ENCODE measurements around the gene BRD3.

- TF ChIP-seq ZNF274 (IDR thresholded peaks at IDR 0.05; ENCODE audit: low read depth, low read length) (no peak), YY1 (IDR thresholded peaks at IDR 0.05; ENCODE audit: insufficient read depth, insufficient read length) (no peak), SUZ12 (IDR thresholded peaks at IDR 0.05; ENCODE audit: extremely low read depth, insufficient read depth, insufficient read length) (no peak)
Observed at GRCh38 chr9:134025606-134026541, 42.0 kb downstream of the BRD3 start.
